T-cell (primary cell): ENCODE measurements around the gene KATNAL2. TPM values are rescaled to one million over a fixed set of nuclear protein-coding genes. Genes with fewer than 3 reads are reported as not detected.

Experiments
- ATAC-seq, 4 experiments: fragments of 200-7000 bp in 3 of 4; fragments of 150-1000 bp in 1 of 4; cut with Tn5 transposase; replicated peaks in 1 of 4; 1 replicate in 3 of 4; 2 replicates in 1 of 4; pipeline ENCODE4 v1.10.0; 2021; ENCODE audit warnings: moderate library complexity in 3 of 4, mild to moderate bottlenecking in 2 of 4, moderate number of reproducible peaks in 1 of 4
- CTCF ChIA-PET, 2 donors: fragments of 300-600 bp; sonication (Branson Sonifier 250); formaldehyde crosslinking; loops; one replicate each; lab custom pipeline; 2022; ENCODE audit warnings: antibody characterized with exemption in 2 of 2; lab: Charles Lee
- POLR2A ChIA-PET, 2 donors: fragments of 300-600 bp; sonication (Branson Sonifier 250); formaldehyde crosslinking; loops; one replicate each; lab custom pipeline; 2022; ENCODE audit warnings: antibody characterized with exemption in 2 of 2; lab: Charles Lee
- DNase-seq, 35 experiments: peaks; one replicate each; pipeline versions ENCODE4 v3.0.0 to v3.0.0-alpha.2; 2013 to 2023
- H3K27ac ChIP-seq: one replicate; pipeline ENCODE4 v1.5.1; 2013; ENCODE audit warnings: low read length
- H3K27me3 ChIP-seq, 2 experiments: replicated peaks in 1 of 2; 1 replicate in 1 of 2; 2 replicates in 1 of 2; pipeline versions ENCODE4 v1.6.1 to v1.7.0; 2013; ENCODE audit warnings: low read length in 1 of 2, mixed read lengths in 1 of 2; ENCODE audit not compliant: control insufficient read depth in 2 of 2, insufficient read depth in 2 of 2; ENCODE audit errors: extremely low read depth in 1 of 2
- H3K36me3 ChIP-seq, 2 donors: 1 replicate in 1 of 2; 2 replicates in 1 of 2; pipeline versions ENCODE4 v1.6.1 to v1.7.0; 2013; ENCODE audit warnings: low read length in 1 of 2; ENCODE audit not compliant: control insufficient read depth in 2 of 2, insufficient read depth in 1 of 2; ENCODE audit errors: extremely low read depth in 1 of 2
- H3K4me1 ChIP-seq, 2 experiments: 1 replicate in 1 of 2; 2 replicates in 1 of 2; pipeline versions ENCODE4 v1.6.1 to v1.7.0; 2013; ENCODE audit warnings: low read length in 2 of 2, mixed read lengths in 1 of 2; ENCODE audit not compliant: insufficient read depth in 2 of 2, control insufficient read depth in 1 of 2; ENCODE audit errors: extremely low read depth in 1 of 2
- H3K4me3 ChIP-seq, 2 donors: 1 replicate in 1 of 2; 2 replicates in 1 of 2; pipeline versions ENCODE4 v1.5.1 to v1.7.0; 2013; ENCODE audit warnings: mild to moderate bottlenecking in 2 of 2, low read length in 1 of 2, moderate library complexity in 1 of 2; ENCODE audit not compliant: control insufficient read depth in 1 of 2; ENCODE audit errors: extremely low read depth in 1 of 2
- H3K9me3 ChIP-seq: 2 replicates; pipeline ENCODE4 v1.7.0; 2013
- H3K27ac Mint-ChIP-seq, 2 donors: one replicate each; pipeline ENCODE4 v1.8.0; 2020 to 2021; ENCODE audit warnings: mild to moderate bottlenecking in 2 of 2, mixed read lengths in 2 of 2
- H3K27me3 Mint-ChIP-seq, 2 donors: one replicate each; pipeline ENCODE4 v1.8.0; 2021 to 2022; ENCODE audit warnings: mixed read lengths in 2 of 2
- H3K36me3 Mint-ChIP-seq: one replicate; pipeline ENCODE4 v1.8.0; 2021; ENCODE audit warnings: mixed read lengths
- H3K4me1 Mint-ChIP-seq, 3 donors: one replicate each; pipeline ENCODE4 v1.8.0; 2020 to 2022; ENCODE audit warnings: mixed read lengths in 3 of 3, mild to moderate bottlenecking in 1 of 3
- H3K4me3 Mint-ChIP-seq, 3 donors: one replicate each; pipeline ENCODE4 v1.8.0; 2020 to 2022; ENCODE audit warnings: mild to moderate bottlenecking in 3 of 3, mixed read lengths in 3 of 3, moderate library complexity in 3 of 3
- H3K9me3 Mint-ChIP-seq, 3 donors: one replicate each; pipeline ENCODE4 v1.8.0; 2020 to 2022; ENCODE audit warnings: mixed read lengths in 3 of 3
- WGBS: methylation state at CpG from one replicate; pipeline ENCODE4 v1.1.5; 2013; ENCODE audit warnings: missing lambda C conversion rate; ENCODE audit not compliant: insufficient coverage; 5-methylcytosine and 5-hydroxymethylcytosine counted together
- total RNA-seq, 35 experiments: library from RNA in 6 of 35; stranded (reverse) in 6 of 35; fragments of 120-200 nt in 1 of 35; gene quantifications; one replicate each; pipeline versions ENCODE4 v1.2.1 to v1.2.4 and lab custom pipeline; 2013 to 2026

The KATNAL2 gene
- total RNA-seq, 5 donors from 2014 or later (not counting 1 experiment from before 2014, with no cell fraction given) = 0.53 to 1.7 (median 0.99) TPM; not detected in 1

- POLR2A ChIA-PET = interaction anchor here in 1 of 2 donors (0.5 kb wide), 1 partner anchor 1592 kb away, joined by 4 read pairs; no protein-coding TSS in a partner anchor
- Histone ChIP-seq H3K27me3 (no peaks in the 10 kb centered on the region), H3K36me3 (no peaks in the 10 kb centered on the region), H3K4me3 (no peak overlapping the region), H3K4me1 (no peaks in the 10 kb centered on the region), H3K9me3 (no peaks in the 10 kb centered on the region), H3K27ac (no peak overlapping the region)
- ATAC-seq (no peak), DNase-seq (no peak)
- WGBS = no CpG with 5 or more reads among the region's 2 CpGs
- Mint-ChIP-seq H3K27ac (no peak overlapping the region), H3K9me3 (no peaks in the 10 kb centered on the region), H3K27me3 (peaks cover 0 to 3% of the 10 kb centered on the region in 2 donors), H3K4me1 (no peaks in the 10 kb centered on the region), H3K36me3 (no peaks in the 10 kb centered on the region), H3K4me3 (no peak overlapping the region)
- CTCF ChIA-PET = no interaction called here
Observed at GRCh38 chr18:47062471-47062870, 145.1 kb downstream of the KATNAL2 start.

GRCh38 chr18:47063096-47063495, 145.7 kb downstream of the KATNAL2 start:
- no peaks in the 10 kb centered on the region for H3K4me1 ChIP-seq
- Mint-ChIP-seq H3K36me3 (no peaks in the 10 kb centered on the region), H3K9me3 (no peaks in the 10 kb centered on the region), H3K27ac (no peak overlapping the region), H3K4me3 (no peak overlapping the region), H3K4me1 (no peaks in the 10 kb centered on the region), H3K27me3 (peaks cover 0 to 3% of the 10 kb centered on the region in 2 donors)
- H3K36me3 ChIP-seq = no peaks in the 10 kb centered on the region
- no peaks in the 10 kb centered on the region for H3K27me3 ChIP-seq
- no peaks in the 10 kb centered on the region for H3K9me3 ChIP-seq
- ATAC-seq (no peak), DNase-seq (no peak)
- no peak overlapping the region for H3K4me3 ChIP-seq
- ChIA-PET CTCF (no interaction called here), POLR2A (interaction anchor here in 1 of 2 donors (0.5 kb wide), 1 partner anchor 1592 kb away, joined by 4 read pairs; no protein-coding TSS in a partner anchor)
- no peak overlapping the region for H3K27ac ChIP-seq
- WGBS = 100% methylated on average over 2 of the region's 8 CpGs

- no peaks in the 10 kb centered on the region for H3K36me3 Mint-ChIP-seq
- no CpG with 5 or more reads among the region's 3 CpGs for WGBS
- no peak overlapping the region for H3K4me3 ChIP-seq
- no peaks in the 10 kb centered on the region for H3K4me1 ChIP-seq
- peaks cover 0 to 7% of the 10 kb centered on the region in 2 experiments for H3K27me3 ChIP-seq
- no peak for ATAC-seq
- CTCF ChIA-PET = no interaction called here
- POLR2A ChIA-PET = no interaction called here
- no peak overlapping the region for H3K27ac ChIP-seq
- H3K36me3 ChIP-seq = no peaks in the 10 kb centered on the region
- no peaks in the 10 kb centered on the region for H3K4me1 Mint-ChIP-seq
- no peak overlapping the region for H3K27ac Mint-ChIP-seq
- no peak overlapping the region for H3K4me3 Mint-ChIP-seq
- H3K9me3 ChIP-seq = no peaks in the 10 kb centered on the region
- no peak for DNase-seq
- peaks cover 2 to 6% of the 10 kb centered on the region in 2 donors for H3K27me3 Mint-ChIP-seq
- no peaks in the 10 kb centered on the region for H3K9me3 Mint-ChIP-seq
Observed at GRCh38 chr18:47067648-47068047, 150.2 kb downstream of the KATNAL2 start.

GRCh38 chr18:47075098-47075883, 157.9 kb downstream of the KATNAL2 start:
- Mint-ChIP-seq H3K4me1 (no peaks in the 10 kb centered on the region), H3K27me3 (peaks cover 4 to 5% of the 10 kb centered on the region in 2 donors), H3K36me3 (peaks cover 2% of the 10 kb centered on the region), H3K4me3 (no peak overlapping the region), H3K27ac (no peak overlapping the region), H3K9me3 (no peaks in the 10 kb centered on the region)
- ChIA-PET CTCF (no interaction called here), POLR2A (no interaction called here)
- no peak for DNase-seq
- no peak for ATAC-seq
- WGBS = 76% methylated on average over 5 of the region's 13 CpGs
- Histone ChIP-seq H3K4me3 (no peak overlapping the region), H3K27me3 (peaks cover 0 to 7% of the 10 kb centered on the region in 2 experiments), H3K27ac (no peak overlapping the region), H3K4me1 (no peaks in the 10 kb centered on the region), H3K36me3 (no peaks in the 10 kb centered on the region), H3K9me3 (no peaks in the 10 kb centered on the region)

- H3K27ac Mint-ChIP-seq = no peak overlapping the region
- no peak overlapping the region for H3K4me3 Mint-ChIP-seq
- no peak overlapping the region for H3K27ac ChIP-seq
- no peak for DNase-seq
- 94% methylated on average over 4 of the region's 7 CpGs for WGBS
- H3K27me3 Mint-ChIP-seq = peaks cover 0 to 4% of the 10 kb centered on the region in 2 donors
- CTCF ChIA-PET = no interaction called here
- no peaks in the 10 kb centered on the region for H3K9me3 ChIP-seq
- H3K27me3 ChIP-seq = peaks cover 0 to 5% of the 10 kb centered on the region in 2 experiments
- no peak overlapping the region for H3K4me3 ChIP-seq
- ATAC-seq = no peak
- H3K36me3 Mint-ChIP-seq = peaks cover 2% of the 10 kb centered on the region
- H3K9me3 Mint-ChIP-seq = no peaks in the 10 kb centered on the region
- POLR2A ChIA-PET = no interaction called here
- H3K36me3 ChIP-seq = no peaks in the 10 kb centered on the region
- H3K4me1 Mint-ChIP-seq = no peaks in the 10 kb centered on the region
- H3K4me1 ChIP-seq = no peaks in the 10 kb centered on the region
Observed at GRCh38 chr18:47077111-47077510, 159.7 kb downstream of the KATNAL2 start.

GRCh38 chr18:47080872-47081271, 163.5 kb downstream of the KATNAL2 start:
- Histone ChIP-seq H3K4me1 (no peaks in the 10 kb centered on the region), H3K27me3 (no peaks in the 10 kb centered on the region), H3K36me3 (no peaks in the 10 kb centered on the region), H3K4me3 (no peak overlapping the region), H3K27ac (no peak overlapping the region), H3K9me3 (no peaks in the 10 kb centered on the region)
- no peaks in the 10 kb centered on the region for H3K9me3 Mint-ChIP-seq
- DNase-seq (no peak), ATAC-seq (no peak)
- no peak overlapping the region for H3K27ac Mint-ChIP-seq
- WGBS = 100% methylated on average over 1 of the region's 2 CpGs
- no peak overlapping the region for H3K4me3 Mint-ChIP-seq
- ChIA-PET CTCF (no interaction called here), POLR2A (no interaction called here)
- no peaks in the 10 kb centered on the region for H3K4me1 Mint-ChIP-seq
- no peaks in the 10 kb centered on the region for H3K27me3 Mint-ChIP-seq
- peaks cover 6% of the 10 kb centered on the region for H3K36me3 Mint-ChIP-seq
